ENCODE results near the gene EGFL7. TPM values are rescaled to one million over a fixed set of nuclear protein-coding genes. Genes with fewer than 3 reads are reported as not detected.
A peak's percentile ranks its signal among the peaks of the same experiment; 100 is the strongest.

Gene EGFL7
- total RNA-seq, 4 donors from 2014 or later = 38.4 to 143 (median 81.6) TPM

DNA sequence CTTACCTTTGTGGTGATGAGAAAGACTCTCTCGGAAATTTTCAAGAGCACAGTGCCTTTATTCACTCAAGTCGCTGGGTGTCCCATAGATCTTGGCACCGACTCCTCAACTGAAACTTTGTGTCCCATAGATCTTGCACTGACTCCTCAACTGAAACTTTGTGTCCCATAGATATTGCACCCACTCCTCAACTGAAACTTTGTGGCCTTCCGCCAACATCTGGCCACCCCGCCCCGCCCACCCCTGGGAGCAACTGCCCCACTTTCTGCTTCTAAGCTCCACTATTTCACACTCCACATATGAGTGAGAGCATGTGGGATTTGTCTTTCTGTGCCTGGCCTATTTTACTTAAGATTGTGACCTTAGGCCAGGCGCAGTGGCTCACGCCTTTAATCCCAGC, 12.7 kb upstream of the EGFL7 start:
- WGBS, 2 donors = 92 to 95% methylated on average over 8 of the region's 8 CpGs
- H3K9me3 ChIP-seq = no peaks in the 10 kb centered on the region
- H3K27ac ChIP-seq = peak overlapping the region in 1 of 3 donors; percentile 41
- TF ChIP-seq, protein P1, sequence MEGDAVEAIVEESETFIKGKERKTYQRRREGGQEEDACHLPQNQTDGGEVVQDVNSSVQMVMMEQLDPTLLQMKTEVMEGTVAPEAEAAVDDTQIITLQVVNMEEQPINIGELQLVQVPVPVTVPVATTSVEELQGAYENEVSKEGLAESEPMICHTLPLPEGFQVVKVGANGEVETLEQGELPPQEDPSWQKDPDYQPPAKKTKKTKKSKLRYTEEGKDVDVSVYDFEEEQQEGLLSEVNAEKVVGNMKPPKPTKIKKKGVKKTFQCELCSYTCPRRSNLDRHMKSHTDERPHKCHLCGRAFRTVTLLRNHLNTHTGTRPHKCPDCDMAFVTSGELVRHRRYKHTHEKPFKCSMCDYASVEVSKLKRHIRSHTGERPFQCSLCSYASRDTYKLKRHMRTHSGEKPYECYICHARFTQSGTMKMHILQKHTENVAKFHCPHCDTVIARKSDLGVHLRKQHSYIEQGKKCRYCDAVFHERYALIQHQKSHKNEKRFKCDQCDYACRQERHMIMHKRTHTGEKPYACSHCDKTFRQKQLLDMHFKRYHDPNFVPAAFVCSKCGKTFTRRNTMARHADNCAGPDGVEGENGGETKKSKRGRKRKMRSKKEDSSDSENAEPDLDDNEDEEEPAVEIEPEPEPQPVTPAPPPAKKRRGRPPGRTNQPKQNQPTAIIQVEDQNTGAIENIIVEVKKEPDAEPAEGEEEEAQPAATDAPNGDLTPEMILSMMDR (IDR thresholded peaks at IDR 0.05) = no peak
- TF ChIP-seq POLR2A (IDR thresholded peaks at IDR 0.05) = no peak
- no peaks in the 10 kb centered on the region for H3K4me1 ChIP-seq
- no peaks in the 10 kb centered on the region for H3K27me3 ChIP-seq
- H3K36me3 ChIP-seq = no peaks in the 10 kb centered on the region
- DNase-seq = no peak
- intact Hi-C loops (cut with DNase I) = no loop called here
- no peak overlapping the region for H3K4me3 ChIP-seq (replicated peaks in 1 of 3)

DNA sequence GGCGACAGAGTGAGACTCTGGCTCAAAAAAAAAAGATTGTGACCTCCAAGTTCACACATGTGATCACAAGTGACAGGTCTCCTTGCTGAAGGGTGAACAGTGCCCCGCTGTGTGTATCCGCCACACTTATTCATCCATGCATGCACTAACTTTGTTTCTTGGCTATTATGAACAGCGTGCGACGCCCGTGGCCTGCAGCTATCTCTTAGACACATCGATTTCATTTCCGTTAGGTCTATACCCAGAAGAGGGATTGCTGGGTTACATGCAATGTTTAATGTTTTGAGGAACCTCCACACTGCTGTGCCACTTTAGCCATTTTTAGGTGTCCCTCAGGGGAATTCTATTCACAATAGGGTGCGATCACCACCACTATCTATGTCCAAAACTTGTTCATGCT, 12.1 kb upstream of the EGFL7 start:
- intact Hi-C loops (cut with DNase I) = no loop called here
- no peak overlapping the region for H3K27ac ChIP-seq
- H3K4me3 ChIP-seq (replicated peaks in 1 of 3) = no peak overlapping the region
- DNase-seq = no peak
- TF ChIP-seq, protein P1 (IDR thresholded peaks at IDR 0.05) = no peak
- no peak for TF ChIP-seq POLR2A (IDR thresholded peaks at IDR 0.05)
- H3K36me3 ChIP-seq = no peaks in the 10 kb centered on the region
- 83 to 91% methylated on average over 10 of the region's 10 CpGs for WGBS, 2 donors
- H3K4me1 ChIP-seq = no peaks in the 10 kb centered on the region
- no peaks in the 10 kb centered on the region for H3K9me3 ChIP-seq
- H3K27me3 ChIP-seq = no peaks in the 10 kb centered on the region

DNA sequence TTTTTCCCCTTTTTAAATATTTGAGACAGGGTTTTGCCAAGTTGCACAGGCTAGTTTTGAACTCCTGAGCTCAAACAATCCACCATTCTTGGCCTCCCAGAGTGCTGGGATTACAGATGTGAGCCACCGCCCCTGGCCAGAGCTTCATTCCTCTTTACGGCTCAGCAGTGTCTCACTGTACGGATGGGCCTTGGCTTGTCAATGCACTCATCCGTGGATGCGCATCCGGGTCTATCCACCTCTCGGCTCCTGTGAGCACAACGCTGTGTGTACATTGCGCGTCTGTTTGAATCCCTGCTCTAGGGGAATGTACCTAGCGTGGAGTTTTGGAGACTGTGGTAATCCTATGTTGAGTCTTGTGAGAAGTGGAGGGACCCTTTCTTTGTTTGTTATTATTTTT, 10.9 kb upstream of the EGFL7 start:
- Histone ChIP-seq H3K27ac (no peak overlapping the region), H3K27me3 (no peaks in the 10 kb centered on the region), H3K9me3 (no peaks in the 10 kb centered on the region), H3K4me3 (replicated peaks in 1 of 3) (no peak overlapping the region), H3K4me1 (no peaks in the 10 kb centered on the region), H3K36me3 (no peaks in the 10 kb centered on the region)
- no peak for DNase-seq
- TF ChIP-seq, protein P1 (IDR thresholded peaks at IDR 0.05) = no peak
- TF ChIP-seq POLR2A (IDR thresholded peaks at IDR 0.05) = no peak
- 81 to 86% methylated on average over 11 of the region's 11 CpGs for WGBS, 2 donors
- intact Hi-C loops (cut with DNase I) = no loop called here

DNA sequence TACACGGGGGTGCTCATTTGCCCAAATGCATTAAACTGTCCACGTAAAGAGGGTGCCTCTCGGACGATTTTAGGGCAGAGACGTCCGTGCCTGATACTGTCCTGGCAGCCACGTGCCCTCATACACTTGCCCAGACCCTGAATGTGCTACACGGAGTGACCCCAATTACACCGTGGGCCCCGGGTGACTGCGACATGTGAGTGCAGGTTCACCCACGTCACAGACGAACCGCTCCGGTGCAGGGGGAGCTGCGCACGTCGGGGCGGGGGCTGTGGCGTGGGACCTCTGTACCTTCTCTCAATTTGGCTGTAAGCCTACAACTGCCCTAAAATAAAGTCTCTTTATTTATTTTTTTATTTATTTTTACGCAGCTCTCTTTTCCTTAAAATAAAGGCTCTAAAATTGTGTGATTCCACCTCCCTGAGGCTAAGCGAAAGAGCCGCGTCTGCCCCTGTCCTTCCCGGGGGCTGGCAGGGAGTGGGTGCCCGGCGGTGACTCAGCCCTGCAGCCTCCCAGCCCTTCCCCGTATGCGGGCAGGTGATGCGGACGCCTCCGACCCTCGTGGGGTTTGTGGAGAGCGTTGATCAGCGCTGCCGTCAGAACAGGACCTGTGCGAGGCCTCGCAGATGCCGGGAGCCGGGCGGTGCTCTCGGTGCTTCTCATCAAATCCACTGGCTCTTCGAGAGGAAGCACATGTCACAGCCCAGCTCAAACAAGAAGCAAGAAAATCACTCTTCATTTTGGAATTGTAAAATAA, 9.2 kb upstream of the EGFL7 start:
- WGBS, 2 donors = 65 to 70% methylated on average over 37 to 43 of the region's 43 CpGs
- H3K27ac ChIP-seq = peak overlapping the region in 1 of 3 donors; percentile 49
- no peaks in the 10 kb centered on the region for H3K9me3 ChIP-seq
- H3K4me3 ChIP-seq (replicated peaks in 1 of 3) = no peak overlapping the region
- no peaks in the 10 kb centered on the region for H3K36me3 ChIP-seq
- no peaks in the 10 kb centered on the region for H3K4me1 ChIP-seq
- intact Hi-C loops (cut with DNase I) = no loop called here
- DNase-seq = no peak
- TF ChIP-seq POLR2A (IDR thresholded peaks at IDR 0.05) = no peak
- TF ChIP-seq, protein P1 (IDR thresholded peaks at IDR 0.05) = no peak
- no peaks in the 10 kb centered on the region for H3K27me3 ChIP-seq

DNA sequence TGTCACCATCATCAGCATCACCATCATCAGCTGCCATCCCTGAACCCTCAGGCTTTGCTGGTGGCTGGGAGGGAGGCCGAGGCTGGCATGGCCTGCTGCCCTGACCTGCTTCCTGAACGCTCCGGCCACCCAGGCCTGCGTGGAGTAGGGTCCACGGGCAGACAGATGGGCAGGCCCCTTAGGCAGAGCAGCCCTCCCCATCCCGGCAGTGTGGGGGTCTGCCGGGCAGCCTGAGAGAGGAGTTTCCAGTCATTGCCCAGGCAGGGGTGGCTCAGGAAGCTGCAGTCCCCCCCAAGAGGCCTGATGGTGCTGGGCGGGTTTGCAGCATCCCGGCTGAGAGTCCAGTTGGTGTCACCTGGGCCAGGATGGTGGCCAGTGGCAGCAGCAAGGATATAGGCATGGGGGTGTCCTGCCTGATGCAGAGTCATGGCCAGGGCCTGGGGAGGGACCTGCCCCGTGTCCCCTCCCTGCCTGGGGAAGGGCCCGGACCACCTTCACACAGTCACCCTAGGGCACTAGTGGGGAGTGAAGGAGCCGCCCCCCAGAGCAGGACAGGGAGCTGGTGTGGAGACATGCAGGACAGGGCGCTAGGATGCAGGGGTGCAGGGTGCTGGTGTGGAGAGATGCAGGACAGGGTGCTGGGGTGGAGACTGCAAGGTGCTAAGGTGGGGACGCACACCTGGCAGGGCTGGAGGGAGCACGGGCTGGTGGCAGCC, 7.7 kb upstream of the EGFL7 start:
- no peak for TF ChIP-seq POLR2A (IDR thresholded peaks at IDR 0.05)
- TF ChIP-seq, protein P1 (IDR thresholded peaks at IDR 0.05) = no peak
- Histone ChIP-seq H3K27ac (peak overlapping the region; percentile 41 to 49 (median 48)), H3K9me3 (no peaks in the 10 kb centered on the region), H3K4me3 (replicated peaks in 1 of 3) (no peak overlapping the region), H3K36me3 (no peaks in the 10 kb centered on the region), H3K4me1 (no peaks in the 10 kb centered on the region), H3K27me3 (no peaks in the 10 kb centered on the region)
- DNase-seq = no peak
- intact Hi-C loops (cut with DNase I) = no loop called here
- 58 to 73% methylated on average over 6 to 9 of the region's 15 CpGs for WGBS, 2 donors
